ENCODE results near the gene TNS2.

GRCh38 chr12:53048780-53049401 lies 974 bp upstream of the TNS2 start:
- no peak for TF ChIP-seq CTCF (IDR thresholded peaks at IDR 0.05)
- TF ChIP-seq POLR2A (IDR thresholded peaks at IDR 0.05): no peak
- TF ChIP-seq EP300 (IDR thresholded peaks at IDR 0.05): no peak

Data from ovary (tissue), 3 donors.